GM12891 (cell line): ENCODE results near the gene SIRT4.
"Not testable (repeated sequence)": the region's sequence is repeated elsewhere in the genome, so short reads cannot be mapped to it uniquely, and the experiment has no call there.

Source experiments
- DNase-seq: peaks from one replicate; pipeline ENCODE4 v3.0.0; 2011; ENCODE audit warnings: low spot score; ENCODE audit not compliant: insufficient read length
- FAIRE-seq: peaks from 2 replicates; lab custom pipeline; 2011; peaks lifted over from hg19 to GRCh38; lab: Jason Lieb, UNC
- PAX5 ChIP-seq: IDR thresholded peaks from 2 replicates; pipeline ENCODE4 v1.6.1; 2011; ENCODE audit warnings: low read length, moderate library complexity, mild to moderate bottlenecking; ENCODE audit not compliant: insufficient read depth, severe bottlenecking
- POLR2A ChIP-seq: IDR thresholded peaks from 2 replicates; pipeline ENCODE4 v1.6.1; 2011; ENCODE audit warnings: low read depth, low read length, control low read depth
- POLR2AphosphoS5 ChIP-seq: IDR thresholded peaks from 2 replicates; pipeline ENCODE4 v1.6.1; 2011; ENCODE audit warnings: low read depth, low read length, control low read depth
- POU2F2 ChIP-seq: IDR thresholded peaks from 2 replicates; pipeline ENCODE4 v1.6.1; 2011; ENCODE audit warnings: low read depth, mild to moderate bottlenecking, control low read depth, low read length, moderate library complexity
- SPI1 ChIP-seq: IDR thresholded peaks from 2 replicates; pipeline ENCODE4 v1.6.1; 2011; ENCODE audit warnings: low read depth, low read length, control low read depth
- TAF1 ChIP-seq: IDR thresholded peaks from 2 replicates; pipeline ENCODE4 v1.6.1; 2011; ENCODE audit warnings: low read depth, low read length, control low read depth

Gene SIRT4

DNA sequence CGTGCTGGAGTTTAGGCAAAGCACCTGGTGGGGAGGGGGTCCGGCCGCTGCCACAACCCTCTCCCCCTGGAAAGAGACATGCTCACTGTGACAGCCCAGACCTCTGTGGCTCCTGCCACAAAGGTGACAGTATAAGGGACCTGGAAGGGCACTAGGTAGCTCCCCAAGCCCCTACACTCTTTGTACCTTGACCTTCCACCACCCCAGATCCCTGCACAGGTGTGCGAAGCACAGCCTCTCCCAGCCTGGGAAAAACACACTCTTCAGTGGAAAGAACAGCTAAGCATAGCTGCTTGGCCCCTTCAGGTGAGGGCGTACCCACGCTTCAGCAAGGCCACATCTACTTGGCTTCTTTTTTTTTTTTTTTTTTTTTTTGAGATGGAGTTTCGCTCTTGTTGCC, 30.4 kb downstream of the SIRT4 start:
- DNase-seq, result no peak
- no peak for TF ChIP-seq PAX5
- no peak for TF ChIP-seq SPI1
- no peak for FAIRE-seq

GRCh38 chr12:120335447-120335846, 33.3 kb downstream of the SIRT4 start:
- not testable (repeated sequence) for DNase-seq
- FAIRE-seq, result peak; percentile 26

DNA sequence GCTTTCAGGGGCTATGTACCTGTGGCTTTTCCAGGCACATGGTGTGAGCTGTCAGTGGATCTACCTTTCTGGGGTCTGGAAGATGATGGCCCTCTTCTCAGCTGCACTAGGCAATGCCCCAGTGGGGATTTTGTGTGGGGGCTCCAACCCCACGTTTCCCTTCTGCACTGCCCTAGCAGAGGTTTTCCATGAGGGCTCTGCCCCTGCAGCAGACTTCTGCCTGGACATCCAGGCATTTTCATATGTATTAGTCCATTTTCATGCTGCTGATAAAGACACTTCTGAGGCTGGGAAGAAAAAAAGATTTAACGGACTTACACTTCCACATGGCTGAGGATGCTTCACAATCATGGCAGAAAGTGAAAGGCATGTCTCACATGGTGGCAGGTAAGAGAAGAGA, 34.3 kb downstream of the SIRT4 start:
- not testable (repeated sequence) for FAIRE-seq, DNase-seq

GRCh38 chr12:120337730-120338129, 35.6 kb downstream of the SIRT4 start:
- DNase-seq (no peak), FAIRE-seq (no peak)
- TF ChIP-seq PAX5 (no peak), POU2F2 (no peak), POLR2A (no peak), POLR2AphosphoS5 (no peak)

DNA sequence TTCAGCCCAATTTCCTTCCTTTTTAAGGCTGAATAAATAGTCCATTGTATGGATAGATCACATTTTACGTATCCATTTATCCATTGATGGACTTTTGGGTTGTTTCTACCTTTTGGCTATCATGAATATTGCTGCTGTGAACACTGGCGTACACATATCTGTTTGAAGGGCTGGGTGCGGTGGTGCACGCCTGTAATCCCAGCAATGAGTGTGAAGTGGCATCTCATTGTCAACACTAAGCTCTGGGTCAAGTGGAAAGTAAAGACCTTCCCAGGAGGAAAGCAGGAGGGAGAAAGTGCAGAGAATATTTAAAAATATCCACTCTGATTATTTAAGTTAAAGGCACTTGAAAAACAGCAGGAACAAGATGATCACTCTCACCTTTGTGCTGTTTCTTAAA, 37.1 kb downstream of the SIRT4 start:
- TF ChIP-seq TAF1, result no peak
- no peak for TF ChIP-seq SPI1
- TF ChIP-seq POLR2A, result no peak
- no peak for TF ChIP-seq POLR2AphosphoS5
- no peak for TF ChIP-seq POU2F2
- TF ChIP-seq PAX5, result no peak
- no peak for FAIRE-seq
- DNase-seq, result no peak

DNA sequence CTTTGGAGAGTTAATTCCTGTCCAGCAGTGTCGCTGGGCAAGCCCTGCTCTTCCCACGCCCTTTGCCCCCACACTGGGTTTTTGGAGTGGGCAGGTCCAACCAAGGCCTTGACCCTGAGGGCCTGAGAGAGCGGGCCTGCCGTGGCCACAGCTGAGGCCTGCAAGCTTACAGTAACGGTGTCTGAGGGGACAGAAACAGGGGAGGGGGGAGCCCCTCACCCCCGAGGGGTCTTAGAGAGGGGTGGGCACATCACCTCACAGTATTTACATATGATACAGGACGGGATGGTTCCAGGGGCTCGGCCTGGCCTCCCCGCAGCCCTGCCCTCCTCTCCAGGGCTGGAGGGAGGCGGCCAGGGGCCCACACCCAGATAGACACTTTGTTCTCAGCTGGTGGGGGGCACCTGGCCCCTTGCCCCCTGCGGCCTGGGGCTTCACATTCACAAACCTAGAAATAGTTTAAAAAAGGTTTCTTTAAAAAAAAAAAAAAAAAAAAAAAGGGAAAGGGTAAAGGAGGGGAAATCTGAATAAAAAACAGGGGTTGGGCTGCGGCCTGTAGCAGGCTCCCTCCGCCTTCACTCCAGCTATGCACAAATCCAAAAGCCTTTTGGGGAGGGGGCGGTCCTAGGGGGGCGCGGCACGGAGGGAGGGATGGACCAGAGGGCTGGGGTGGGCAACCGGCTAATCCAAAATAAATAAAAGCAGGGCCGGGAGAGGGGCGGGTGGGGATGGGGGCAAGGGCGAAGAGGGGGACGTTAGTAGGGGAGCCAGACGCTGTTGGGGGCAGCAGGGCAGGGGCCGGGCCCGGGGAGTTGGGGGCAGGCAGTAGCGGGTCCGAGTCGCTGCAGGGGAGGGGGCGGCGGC, 40.3 kb downstream of the SIRT4 start:
- FAIRE-seq, result no peak
- no peak for DNase-seq
- TF ChIP-seq POLR2AphosphoS5 (no peak), POU2F2 (no peak), TAF1 (no peak), SPI1 (no peak), PAX5 (no peak)

DNA sequence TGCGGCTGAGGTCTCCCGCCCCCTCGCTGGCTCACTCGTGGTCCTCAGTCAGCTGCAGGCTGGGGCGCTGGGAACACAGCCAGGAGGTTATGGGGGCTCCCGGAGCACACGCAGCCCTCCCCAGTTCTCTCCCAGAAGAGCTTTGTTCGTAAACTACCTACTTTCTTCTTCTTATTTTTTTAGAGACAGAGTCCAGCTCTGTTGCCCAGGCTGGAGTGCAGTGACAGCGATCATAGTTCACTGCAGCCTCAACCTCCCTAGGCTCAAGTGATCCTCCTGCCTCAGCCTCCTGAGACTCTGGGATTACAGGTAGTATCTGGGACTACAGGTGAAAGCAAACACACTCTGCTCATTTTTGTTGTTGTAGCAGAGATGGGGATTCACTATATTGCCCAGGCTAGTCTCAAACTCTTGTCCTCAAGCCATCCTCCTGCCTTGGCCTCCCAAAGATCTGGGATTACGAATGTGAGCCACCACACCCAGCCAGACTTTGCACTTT, 41.0 kb downstream of the SIRT4 start:
- DNase-seq (no peak), FAIRE-seq (no peak)
- TF ChIP-seq TAF1 (no peak), POLR2AphosphoS5 (no peak), POU2F2 (no peak), POLR2A (no peak), PAX5 (no peak), SPI1 (no peak)

DNA sequence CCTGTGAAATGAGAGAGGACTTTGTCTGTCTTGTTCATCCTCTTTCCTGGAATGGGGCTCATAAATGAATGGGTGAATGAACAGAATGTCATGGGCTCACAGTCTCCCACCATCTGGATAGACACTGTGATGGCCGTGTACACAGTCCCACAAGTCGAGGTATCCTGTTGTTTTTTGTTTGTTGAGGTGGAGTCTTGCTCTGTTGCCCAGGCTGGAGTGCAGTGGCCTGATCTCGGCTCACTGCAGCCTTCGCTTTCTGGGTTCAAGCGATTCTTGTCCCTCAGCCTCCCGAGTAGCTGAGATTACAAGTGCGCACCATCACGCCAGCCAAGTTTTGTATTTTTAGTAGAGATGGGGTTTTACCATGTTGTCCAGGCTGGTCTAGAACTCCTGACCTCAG, 41.6 kb downstream of the SIRT4 start:
- DNase-seq, result no peak
- no peak for FAIRE-seq
- no peak for TF ChIP-seq POU2F2

GRCh38 chr12:120346031-120346430, 43.9 kb downstream of the SIRT4 start:
- DNase-seq (no peak), FAIRE-seq (no peak)
- TF ChIP-seq POU2F2 (no peak), POLR2AphosphoS5 (no peak), SPI1 (no peak)

DNA sequence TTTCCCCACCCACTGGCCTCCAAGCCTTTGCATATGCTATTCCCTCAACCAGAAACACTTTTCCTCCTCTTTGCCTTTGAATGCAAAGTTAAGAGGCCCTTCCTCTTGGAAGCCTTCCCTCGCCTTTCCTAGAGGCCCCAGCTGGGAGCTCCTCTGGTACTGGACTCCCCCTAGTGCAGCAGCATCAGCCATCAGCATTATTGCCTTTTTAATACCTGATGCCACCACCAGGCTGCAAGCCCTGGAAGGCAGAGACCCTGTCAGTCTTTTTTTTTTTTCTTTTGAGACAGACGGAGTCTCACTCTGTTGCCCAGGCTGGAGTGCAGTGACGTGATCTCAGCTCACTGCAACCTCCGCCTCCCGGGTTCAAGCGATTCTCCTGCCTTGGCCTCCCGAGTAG, 44.6 kb downstream of the SIRT4 start:
- TF ChIP-seq POU2F2 (no peak), POLR2A (no peak), PAX5 (no peak), TAF1 (no peak)
- DNase-seq, result no peak
- no peak for FAIRE-seq

GRCh38 chr12:120347766-120348165, 45.6 kb downstream of the SIRT4 start:
- TF ChIP-seq POLR2AphosphoS5 (no peak), TAF1 (no peak), POU2F2 (no peak), SPI1 (no peak), PAX5 (no peak), POLR2A (no peak)
- DNase-seq, result no peak
- no peak for FAIRE-seq
